AML-193 (cell line): Measurements from ENCODE around the gene NDUFB10.
"Not testable (repeated sequence)": the region's sequence is repeated elsewhere in the genome, so short reads cannot be mapped to it uniquely, and the experiment has no call there.

Experiments
- DNase-seq, 2 experiments: peaks; one replicate each; lab custom pipeline; 2025; lab: John Stamatoyannopoulos, UW

The NDUFB10 gene

DNA sequence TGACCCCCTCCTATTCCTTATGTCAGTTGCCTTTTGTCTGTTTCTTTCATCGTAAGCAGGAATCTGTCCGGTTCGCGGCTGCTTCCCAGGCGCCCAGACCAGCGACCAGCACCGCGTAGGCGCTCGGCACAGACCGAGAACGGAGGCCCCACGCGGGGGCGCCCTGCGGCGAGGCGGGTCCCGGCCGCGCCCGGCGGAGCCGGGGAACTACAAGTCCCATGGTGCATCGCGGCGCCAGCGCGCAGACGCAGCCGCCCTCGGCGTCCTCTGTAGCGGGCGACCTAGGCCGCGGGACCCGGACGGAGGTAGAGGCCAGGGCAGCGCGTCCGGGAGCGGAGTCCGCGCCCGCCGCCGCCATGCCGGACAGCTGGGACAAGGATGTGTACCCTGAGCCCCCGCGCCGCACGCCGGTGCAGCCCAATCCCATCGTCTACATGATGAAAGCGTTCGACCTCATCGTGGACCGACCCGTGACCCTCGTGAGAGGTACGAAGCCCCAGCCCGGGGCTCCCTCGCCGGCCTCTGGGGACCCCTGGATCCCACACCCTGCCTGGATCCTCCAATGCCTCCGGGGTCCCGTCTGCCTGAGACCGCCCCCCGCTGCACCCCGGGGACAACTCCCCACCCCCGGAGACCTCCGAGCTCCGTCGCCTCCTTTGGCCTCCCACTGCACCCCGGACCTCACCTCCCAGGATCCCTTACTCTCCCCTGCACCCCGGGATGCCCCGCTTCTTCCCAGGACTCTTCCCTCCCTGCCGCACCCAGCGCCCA, at the start of gene NDUFB10:
NDUFB10 (plus strand) TSS at position 270 of the 771 bp plus-strand sequence; CDS start at position 357, 87 bp downstream.
- peak; percentile 69 to 76 for DNase-seq

DNA sequence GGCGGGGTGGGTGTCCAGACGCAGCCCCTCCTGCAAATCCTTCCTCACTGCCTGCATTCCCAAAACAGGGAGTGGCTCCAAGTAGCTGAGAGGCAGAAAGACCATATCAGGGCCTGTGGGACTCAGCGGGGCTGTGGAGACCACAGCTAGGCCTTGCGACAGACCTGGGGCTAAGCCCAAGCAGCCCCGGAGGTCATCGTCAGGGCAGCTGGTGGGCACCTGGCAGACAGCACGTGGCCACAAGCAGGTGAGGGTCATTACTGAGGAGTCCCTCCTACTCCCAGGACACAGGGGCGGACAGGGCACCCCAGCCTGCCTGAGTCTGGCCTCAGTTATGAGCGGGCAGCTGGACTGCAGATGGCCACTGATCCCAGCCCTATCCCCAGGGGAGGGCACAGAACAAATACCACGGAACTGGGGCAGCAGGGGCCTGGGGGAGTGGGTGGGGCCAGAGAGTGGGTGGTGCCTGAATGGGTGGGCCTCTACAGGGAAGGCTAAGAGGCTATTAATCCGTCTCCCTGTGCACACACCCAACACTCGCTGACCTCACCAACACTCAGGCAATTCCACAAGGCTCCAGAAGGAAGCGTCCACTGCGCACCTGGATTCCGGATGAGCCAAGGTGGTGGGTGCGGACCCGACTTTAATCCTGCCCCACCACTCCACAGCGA, 49.6 kb upstream of the NDUFB10 start:
- DNase-seq, result no peak

DNA sequence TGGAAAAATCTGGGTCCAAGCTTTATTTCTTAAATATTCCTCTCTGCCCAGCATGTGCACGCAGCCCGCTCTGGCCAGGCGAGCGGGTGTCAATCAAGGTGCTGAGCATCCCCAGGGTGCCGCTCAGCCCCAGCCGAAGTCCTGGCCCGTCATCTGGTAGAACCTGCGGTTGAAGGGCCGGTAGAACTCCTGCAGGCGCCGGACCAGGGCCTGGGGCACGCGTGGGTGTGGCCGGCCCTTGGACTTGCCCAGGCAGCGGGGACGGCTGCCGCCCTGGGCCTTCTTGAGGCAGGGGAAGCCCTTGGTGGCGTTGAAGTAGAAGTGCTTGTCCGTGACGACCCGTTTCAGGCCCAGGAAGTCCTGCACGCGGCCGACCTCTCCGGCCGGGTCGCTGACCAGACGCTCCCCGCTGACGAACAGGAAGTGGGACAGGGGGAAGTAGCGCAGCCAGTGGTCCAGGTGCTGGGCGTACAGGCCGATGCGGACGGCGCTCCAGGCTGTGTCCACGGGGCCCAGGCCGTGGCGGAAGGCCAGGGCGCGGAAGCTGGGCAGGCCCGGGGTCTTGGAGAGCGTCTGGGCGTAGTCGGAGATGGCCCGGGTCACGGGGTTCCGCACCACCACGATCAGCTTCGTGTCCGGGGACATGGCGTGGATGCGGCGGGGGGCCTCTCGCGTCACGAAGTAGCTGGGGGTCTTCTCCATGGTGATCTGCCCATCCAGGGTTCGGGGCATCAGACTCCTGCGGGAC, 47.7 kb upstream of the NDUFB10 start:
- DNase-seq, result no peak

DNA sequence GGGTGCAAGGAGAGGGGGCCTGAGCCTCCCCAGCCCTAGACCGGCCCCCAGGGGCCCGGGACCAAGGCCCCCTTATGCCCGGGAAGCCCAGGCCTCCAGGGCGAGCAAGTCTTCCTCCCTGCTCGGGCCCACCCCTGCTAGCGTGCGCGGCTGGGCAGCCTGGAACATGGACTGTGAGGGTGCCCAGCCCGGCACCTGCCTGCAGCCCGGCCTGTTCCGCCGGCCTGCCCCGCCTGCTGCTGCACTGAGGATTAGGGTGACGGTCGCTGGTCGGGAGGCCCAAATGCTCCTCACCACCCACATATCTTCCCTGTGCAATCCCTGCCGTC, 47.2 kb upstream of the NDUFB10 start:
- no peak for DNase-seq

DNA sequence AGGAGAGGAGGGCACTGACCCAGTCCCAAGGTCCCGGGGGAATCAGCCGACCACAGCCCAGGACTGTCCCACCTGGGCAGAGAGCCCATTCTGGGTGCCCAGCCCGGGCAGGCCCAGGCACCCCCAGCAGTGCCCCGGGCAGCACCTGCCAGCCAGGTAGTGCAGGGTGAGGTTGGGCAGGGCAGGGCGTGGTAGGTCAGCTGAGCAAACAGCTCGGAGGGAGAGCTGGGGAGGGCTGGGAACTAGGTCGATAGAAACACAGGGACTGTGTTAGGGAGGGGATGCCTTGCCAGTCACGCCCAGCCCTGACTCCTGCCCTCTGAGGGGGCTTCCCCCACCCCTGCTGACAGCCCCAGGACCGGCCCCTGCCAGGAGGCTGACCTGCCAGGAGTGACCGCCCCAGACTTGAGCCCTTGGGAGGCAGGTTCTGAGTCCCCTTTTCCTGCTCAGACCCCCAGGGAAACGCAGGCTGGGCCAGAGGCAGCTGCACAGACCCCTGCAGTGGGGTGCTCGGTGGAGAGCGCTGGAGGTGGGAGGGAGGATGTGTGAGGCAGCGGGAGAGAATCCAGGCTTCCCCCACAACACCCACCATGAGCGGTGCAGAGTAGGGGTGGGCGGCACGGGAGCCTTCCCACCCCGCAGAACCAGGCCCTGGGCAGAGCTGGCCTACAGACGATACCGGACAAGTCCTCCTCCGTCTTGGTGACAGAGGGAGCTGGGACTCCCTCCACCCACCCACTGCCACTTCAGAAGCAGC, 45.8 kb upstream of the NDUFB10 start:
- no peak for DNase-seq

DNA sequence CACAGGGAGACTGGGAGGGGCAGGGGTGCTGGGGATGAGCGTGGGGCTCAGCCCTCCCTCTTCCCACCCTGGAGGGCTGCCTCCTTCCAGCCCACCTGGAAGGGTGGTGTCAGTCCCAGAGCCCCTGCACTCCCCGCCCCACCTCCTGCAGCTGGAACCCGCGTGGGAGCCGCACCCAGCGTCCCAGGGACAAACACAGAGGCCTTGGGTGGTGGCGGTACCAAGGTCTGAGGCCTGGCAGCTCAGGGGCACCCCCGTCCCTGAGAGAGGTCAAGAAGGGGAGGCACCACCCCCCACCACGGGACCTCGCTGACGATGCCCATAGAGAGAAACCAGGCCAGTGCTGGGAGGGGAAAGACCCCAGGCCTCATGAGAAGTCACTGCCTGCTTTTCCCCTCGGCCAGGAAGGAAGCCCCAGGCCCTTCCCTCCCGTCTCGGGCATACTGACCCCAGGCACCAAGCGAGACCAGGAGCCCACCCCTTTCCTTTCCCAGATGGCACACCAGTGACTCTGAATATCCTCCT, 45.2 kb upstream of the NDUFB10 start:
- DNase-seq, result no peak

DNA sequence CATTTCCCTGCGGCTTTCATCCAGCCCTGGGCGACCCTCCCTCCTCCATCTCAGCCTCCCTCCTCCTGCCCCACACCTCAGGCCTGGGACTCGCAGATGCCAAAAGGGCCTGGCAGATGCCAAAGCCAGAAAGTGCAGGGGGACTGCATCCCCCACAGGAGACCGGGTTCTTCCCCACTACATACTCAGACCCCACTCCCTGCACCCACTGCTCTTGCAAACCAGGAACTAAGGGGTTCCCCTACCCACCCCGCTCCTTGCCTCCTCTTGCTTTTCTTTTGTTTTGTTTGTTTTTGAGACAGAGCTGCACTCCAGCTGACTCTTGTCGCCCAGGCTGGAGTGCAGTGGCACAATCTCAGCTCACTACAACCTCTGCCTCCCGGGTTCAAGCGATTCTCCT, 44.4 kb upstream of the NDUFB10 start:
- no peak for DNase-seq

DNA sequence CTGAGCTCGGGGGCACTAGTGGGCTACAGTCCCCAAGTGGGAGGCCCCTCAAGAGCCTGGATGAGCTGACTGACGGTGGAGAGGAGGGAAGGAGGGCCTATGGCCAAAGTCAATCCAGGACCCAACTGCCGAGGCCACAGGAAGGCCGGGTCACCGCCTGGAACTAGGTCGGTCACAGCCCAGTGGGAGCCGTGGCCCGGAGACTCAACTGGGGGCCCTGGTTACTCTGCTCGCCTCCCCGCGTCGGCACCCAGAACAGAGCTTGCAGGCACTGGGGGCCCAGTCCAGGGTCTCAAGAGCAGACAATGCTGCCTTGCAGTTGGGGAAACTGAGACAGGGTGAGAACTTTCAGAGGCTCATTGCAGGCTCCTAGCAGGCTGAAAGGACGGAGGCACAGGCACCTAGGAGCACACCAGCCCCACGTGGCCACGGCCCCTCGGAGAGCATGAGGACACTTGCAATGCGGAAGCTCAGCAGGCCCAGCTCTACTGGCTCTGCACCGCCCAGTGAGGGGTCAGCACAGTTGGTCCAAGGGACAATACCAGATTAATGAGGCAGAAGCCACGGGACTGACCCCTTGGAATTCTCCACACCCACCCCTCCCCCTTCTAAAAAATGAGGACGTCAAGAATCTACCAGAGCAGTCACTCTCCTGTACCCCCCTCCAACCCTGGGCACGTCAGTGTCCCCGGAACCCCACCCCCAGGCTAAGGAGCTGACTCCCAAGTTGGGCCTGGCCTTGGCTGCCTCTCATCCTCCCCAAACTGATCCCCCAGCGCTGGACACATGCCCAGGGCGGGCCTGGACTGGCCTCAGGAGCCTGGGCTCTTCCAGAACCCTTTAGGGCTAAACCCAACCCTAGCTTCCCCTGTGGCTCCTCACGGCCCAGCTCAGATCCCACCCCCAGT, 43.4 kb upstream of the NDUFB10 start:
- DNase-seq, result no peak

DNA sequence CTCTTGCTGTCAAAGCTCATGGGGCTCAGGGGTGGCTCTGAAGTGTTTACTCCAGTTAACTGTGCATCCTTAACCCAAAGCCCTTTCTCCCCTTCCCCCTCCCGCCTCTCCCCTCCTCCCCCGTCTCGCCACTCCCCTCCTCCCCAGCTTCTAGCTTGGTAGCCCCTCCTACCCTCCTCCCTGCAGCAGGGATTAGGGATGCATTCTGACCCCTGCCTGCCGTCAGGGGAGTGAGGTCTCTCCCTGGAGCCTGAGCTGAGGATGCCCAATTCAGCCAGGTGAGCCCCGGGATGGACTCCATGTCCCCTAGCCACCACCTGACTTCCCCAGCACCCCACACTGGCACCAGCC, 42.7 kb upstream of the NDUFB10 start:
- DNase-seq, result no peak

DNA sequence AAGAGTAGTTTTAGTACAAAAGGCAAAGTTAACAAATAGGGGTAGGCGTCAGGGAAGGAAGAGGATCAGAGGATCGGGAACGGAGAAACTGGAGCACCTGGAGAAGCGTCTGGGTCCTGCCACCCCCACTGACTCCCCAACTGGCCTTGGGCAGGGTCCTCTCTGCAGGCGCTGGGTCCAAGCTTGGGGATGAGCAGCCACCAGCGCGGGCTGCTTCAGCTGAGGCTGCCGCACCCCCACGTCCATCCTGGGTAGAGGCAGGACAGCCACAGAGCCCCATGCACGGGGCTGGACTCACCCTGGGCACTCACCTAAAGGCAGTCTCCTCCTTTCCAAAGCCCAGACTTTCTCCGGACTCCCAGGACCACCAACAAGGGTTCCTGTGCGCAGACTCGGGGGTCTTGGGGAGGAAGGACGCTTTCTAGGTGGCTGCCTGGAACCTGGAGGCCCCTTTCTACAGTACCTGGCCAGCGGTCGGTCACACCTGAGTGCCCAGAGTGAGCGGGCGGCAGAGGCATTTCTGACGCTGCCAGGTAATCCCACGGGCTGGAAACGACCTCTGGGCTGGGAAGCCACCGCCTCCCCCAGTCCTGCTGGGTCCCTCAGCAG, 42.2 kb upstream of the NDUFB10 start:
- DNase-seq, result no peak

DNA sequence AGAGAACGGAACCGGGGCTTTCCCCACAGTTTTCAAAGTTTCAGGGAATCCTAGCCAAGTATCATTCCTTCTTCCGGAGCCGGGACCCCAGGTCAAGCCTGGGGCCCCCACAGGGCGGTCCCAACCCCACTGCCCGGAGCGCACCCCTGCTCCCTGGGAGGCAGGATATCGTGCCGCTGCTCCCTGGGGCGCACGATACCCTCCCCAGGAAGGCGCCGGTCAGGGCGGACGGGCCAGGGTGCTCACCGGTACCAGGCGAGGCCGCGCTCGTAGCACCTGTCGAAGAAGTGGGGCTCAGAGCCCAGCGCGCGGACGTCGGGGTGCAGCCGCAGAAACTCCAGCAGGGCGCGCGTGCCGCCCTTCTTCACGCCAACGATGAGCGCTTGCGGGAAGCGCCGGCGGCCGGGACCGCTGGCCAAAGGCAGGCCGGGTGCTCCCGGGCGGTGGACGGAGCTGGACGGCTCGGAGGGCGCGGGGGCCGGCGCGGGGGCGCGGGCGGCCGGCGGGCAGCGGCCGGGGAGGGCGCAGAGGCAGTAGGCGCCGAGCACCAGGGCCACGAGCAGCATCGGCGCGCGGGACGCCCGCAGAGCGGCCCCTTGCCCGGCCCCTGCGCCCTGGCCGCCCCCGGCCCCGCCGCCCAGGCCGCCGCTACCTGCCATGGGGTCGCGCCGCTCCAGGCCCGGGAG, 41.5 kb upstream of the NDUFB10 start:
- DNase-seq, result no peak

DNA sequence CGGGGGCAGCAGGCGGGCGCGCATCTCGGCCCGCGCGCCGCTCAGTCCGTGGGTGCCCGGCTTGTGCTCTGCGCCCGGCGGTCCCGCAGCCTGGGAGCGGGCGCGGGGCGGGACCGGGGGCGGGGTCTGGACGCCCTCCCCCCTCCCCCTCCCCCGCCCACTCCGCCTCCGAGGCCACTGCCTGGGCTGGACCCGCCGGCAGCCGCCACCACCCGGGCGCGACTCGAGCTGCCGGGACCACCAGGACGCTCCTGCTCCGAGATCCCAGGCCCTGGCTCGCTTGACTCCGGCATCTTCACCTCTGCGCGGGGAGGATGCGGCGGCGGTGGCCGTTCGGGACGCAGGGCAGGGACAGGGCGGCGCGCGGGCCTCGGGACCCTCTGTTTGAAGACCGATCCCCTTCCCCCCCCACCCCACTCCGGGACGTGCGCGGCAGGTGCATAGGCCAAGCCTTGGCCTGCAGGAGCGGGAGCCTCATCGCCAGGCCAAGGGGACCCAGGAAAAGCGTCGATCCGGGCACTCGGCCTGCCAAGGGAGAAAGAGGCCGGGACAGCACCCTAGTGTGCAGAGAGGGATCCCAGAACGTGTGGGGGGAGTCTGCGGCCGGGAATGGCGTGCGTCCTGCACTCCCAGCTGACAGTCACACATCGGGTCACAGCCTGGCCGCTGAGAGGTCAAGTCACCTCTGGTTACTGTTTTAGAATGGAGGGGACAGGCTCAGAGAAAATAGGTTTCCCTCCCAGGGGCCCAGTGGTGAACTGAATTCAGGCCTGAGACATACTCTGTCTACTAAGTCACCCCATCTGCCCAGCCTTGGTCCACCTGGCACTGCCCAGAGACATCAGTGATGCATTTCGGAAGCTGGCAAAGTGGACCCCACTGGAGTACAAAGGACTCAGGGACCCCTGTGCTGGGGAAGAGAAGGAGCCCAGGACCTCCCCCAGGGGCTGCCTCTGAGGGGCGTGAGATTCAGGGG, 40.7 kb upstream of the NDUFB10 start, which contains the start of gene HS3ST6:
HS3ST6 (minus strand) TSS at position 65 of the 976 bp plus-strand sequence. CDS start 92 bp downstream, outside the sequence.
- no peak for DNase-seq

DNA sequence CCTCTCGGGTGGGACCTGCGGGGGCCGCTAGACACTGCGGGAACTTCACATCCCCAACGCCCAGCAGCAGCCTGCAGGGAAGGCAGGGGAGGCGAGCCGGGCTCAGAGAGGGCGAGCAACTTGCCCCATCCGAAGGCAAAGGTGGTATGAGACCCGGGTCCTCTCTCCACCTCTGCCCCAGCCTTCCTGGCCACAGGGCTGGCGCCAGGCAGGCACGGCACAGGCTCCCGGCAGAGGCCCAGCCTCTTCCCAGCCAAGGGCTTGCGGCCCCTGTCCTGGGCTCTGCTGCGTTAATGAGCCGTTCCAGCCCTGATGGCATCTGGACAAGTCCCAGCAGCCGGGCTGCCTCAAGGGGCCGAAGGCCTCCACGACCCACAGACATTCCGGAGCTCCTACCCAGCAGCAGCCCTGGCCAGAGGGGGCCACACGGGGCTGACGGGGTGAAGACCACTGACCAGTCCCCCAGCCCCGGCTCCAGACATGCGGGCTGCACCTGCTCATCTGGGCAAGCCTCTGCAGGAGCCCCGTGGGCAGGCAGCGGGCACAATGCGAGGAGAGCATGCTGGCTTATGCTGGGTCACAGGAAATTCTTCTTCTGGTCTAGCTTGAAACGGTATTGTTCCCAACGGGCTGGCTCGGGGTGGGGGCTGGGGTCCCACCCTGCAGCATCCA, 39.9 kb upstream of the NDUFB10 start:
- DNase-seq, result no peak

DNA sequence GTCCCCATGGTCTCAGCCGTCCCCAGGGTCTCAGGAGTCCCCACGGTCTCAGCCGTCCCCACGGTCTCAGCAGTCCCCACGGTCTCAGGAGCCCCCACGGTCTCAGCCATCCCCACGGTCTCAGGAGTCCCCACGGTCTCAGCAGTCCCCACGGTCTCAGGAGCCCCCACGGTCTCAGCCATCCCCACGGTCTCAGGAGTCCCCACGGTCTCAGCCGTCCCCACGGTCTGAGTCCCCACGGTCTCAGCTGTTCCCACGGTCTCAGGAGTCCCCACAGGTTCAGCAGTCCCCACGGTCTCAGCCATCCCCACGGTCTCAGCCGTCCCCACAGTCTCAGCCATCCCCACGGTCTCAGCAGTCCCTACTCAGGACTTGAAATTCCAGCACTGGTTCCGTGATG, 39.2 kb upstream of the NDUFB10 start:
- not testable (repeated sequence) for DNase-seq

DNA sequence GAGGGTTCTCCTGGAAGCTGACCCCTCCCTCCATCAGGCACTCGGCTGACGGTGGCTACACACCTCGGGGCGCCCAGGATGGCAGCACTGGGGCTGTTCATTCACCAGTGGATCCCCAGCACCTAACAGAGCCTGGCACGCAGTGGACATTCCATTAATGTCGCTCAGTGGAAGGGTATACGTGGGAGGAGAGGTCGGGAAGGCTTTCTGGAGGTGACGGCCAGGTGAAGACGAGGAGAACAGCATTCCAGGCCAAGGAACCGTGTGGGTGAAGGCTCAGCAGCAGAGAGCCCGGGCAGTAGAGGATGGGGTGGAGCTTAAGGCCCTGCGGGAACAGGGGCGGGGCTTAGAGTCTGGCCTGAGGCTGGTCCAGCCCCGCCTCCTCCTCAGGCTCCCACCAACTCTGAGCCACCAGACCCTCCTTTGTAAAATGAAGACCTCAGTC, 38.6 kb upstream of the NDUFB10 start:
- no peak for DNase-seq

DNA sequence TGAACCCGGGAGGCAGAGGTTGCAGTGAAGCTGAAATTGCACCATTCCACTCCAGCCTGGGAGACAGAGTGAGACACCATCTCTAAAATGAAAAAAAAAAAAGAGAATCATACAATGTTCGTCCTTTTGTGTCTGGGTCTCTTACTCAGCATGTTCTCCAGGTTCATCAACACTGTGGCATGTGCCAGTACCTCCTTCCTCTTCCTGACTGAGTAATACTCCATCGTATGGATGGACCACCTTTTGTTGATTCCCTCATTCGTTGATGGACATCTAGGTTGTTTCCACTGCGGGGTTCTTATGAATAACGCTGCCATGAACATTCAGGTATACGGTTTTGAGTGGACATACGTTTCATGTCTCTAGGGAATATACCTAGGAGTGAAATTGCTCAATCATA, 37.0 kb upstream of the NDUFB10 start:
- no peak for DNase-seq

DNA sequence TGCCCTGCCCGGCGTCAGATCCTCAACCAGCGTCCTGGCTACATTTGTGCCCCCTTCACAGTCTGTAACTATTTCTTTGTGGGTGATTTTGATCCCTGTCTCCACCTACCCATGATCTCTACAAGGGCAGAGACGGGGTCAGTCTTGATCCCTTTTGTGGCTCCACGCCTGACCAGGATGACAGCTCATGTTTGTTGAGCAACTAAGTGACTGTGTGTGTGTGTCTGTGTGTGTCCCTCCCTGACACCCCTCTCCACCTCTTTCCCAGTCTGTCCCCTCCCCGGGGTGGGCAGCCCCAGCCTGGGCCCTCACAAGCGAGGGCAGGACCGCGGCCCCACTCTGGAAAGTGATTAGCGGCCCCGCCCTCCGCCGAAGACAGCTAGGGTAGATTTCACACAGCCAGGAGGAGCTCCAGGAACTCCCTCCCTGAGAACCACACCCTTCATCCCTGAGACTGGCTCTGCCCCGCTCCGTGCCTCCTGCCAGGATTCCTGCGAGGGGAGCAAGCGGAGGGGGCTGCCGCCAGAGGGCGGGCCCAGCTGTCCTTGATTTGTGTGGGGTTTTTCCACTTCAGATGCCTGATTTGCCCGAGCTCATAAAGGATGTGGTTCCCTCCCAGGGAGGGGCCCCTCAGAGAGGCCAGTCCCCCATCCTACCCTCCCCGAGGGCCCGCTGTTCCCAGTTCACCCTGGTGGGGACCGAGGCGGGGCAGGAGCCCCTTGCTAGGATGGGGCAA, 35.9 kb upstream of the NDUFB10 start:
- no peak for DNase-seq
